ENCODE data around the gene SIGLECL1.

Gene SIGLECL1

DNA sequence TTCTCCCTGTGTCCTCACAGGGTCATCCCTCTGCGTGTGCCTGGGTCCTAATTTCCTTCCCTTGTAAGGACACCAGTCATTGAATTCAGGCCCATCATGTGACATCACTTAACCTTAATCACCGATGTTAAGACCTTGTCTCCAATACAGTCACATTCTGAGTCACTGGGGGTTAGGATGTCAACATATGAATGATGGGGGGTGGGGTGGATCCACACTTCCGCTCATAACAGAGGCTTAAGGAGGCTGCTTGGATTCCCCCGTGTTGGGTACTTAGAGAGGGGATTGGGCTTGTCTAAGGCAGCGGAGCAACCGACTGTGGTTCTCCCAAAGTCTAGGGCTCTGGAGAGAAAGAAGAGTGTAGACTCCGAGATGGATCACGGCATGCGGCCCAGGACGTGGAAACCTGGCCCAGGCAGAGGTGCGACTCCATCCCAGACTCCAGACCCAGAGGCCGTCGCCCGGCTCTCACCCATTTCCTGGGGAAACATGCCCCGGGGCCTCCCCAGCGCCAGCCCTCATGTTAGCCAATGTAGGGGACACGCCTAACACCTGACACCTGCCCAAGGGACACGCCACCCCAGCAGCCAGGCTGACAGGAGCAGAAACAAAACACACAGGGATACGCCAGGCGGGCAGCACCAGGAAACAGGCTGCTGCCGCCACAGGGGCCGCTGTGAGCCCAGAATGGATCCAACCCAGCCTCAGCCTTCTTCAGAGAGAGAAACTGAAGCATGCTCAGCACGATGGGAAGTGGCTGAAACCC is 43.5 kb downstream of the SIGLECL1 start:
- no peak for DNase-seq (ENCODE audit: extremely low read depth, insufficient read length)
- Histone ChIP-seq H3K36me3 (ENCODE audit: control insufficient read depth, insufficient read depth, low read length) (no peaks in the 10 kb centered on the region), H3K4me3 (replicated peaks; ENCODE audit: low read depth, low read length) (no peak overlapping the region), H3K27me3 (replicated peaks; ENCODE audit: control insufficient read depth, insufficient read depth, low read length) (peaks cover 2% of the 10 kb centered on the region)
- TF ChIP-seq, protein P1, sequence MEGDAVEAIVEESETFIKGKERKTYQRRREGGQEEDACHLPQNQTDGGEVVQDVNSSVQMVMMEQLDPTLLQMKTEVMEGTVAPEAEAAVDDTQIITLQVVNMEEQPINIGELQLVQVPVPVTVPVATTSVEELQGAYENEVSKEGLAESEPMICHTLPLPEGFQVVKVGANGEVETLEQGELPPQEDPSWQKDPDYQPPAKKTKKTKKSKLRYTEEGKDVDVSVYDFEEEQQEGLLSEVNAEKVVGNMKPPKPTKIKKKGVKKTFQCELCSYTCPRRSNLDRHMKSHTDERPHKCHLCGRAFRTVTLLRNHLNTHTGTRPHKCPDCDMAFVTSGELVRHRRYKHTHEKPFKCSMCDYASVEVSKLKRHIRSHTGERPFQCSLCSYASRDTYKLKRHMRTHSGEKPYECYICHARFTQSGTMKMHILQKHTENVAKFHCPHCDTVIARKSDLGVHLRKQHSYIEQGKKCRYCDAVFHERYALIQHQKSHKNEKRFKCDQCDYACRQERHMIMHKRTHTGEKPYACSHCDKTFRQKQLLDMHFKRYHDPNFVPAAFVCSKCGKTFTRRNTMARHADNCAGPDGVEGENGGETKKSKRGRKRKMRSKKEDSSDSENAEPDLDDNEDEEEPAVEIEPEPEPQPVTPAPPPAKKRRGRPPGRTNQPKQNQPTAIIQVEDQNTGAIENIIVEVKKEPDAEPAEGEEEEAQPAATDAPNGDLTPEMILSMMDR (IDR thresholded peaks at IDR 0.05; ENCODE audit: insufficient read depth, low read length, poor library complexity, severe bottlenecking), result peak; percentile 3

DNA sequence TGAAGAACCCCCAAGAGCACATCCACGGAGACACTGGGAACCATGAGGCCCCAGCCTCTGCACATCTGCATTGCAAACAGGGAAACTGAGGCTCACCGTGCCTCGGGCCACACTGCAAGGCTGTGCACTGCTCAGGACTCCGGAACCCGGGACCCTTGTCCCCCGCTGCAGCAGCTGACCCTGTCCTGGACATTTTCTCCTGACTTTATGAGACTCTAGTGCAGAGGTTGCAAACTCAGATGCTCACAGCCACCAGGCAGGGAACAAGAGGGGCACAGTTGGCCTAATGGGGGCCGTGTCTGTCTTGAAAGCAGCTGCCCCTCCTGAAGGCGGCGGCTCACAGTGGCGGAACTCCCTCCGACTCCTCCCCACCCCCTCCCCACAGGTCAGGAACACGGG is 44.1 kb downstream of the SIGLECL1 start:
- TF ChIP-seq, protein P1 (IDR thresholded peaks at IDR 0.05; ENCODE audit: insufficient read depth, low read length, poor library complexity, severe bottlenecking), result peak; percentile 0
- H3K36me3 ChIP-seq (ENCODE audit: control insufficient read depth, insufficient read depth, low read length), result no peaks in the 10 kb centered on the region
- DNase-seq (ENCODE audit: extremely low read depth, insufficient read length), result no peak
- peaks cover 2% of the 10 kb centered on the region for H3K27me3 ChIP-seq (replicated peaks; ENCODE audit: control insufficient read depth, insufficient read depth, low read length)
- no peak overlapping the region for H3K4me3 ChIP-seq (replicated peaks; ENCODE audit: low read depth, low read length)

DNA sequence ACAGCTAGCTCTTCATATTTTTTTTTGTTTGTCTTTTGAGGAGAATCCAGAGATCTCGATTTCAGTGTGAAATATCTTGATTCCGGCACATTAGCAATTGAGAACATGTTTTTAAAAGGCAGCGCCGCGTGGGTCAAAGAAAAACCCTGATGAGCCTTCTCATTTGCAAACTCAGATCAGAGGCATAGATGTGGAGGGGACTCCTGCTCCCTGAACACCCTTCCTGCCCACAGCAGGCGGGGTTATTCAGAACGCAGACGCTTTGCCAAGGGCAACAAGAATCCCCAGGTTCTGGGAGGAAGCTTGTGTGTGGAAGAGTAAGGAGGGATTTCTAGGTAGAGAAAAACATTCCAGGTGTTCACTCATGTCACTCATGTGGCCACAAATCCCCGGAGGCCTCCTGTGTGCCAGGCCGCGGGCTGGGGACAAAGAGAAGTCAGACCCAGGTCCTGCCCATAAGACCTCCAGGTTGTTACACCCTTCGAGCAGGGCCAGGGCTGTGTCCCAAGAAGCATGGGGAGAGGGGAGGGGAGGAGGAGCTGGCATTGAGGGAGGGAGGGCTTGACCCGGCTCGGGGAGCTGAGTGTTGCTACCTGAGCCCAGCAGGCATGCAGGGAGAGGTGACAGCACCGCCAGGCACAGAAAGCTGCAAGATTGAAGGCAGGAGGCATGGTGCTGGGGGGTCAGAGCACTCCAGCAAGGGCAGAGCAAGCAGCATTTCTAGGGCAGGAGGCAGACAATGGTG is 44.7 kb downstream of the SIGLECL1 start:
- peaks cover 2% of the 10 kb centered on the region for H3K27me3 ChIP-seq (replicated peaks; ENCODE audit: control insufficient read depth, insufficient read depth, low read length)
- no peak for DNase-seq (ENCODE audit: extremely low read depth, insufficient read length)
- TF ChIP-seq, protein P1 (IDR thresholded peaks at IDR 0.05; ENCODE audit: insufficient read depth, low read length, poor library complexity, severe bottlenecking), result no peak
- no peaks in the 10 kb centered on the region for H3K36me3 ChIP-seq (ENCODE audit: control insufficient read depth, insufficient read depth, low read length)
- no peak overlapping the region for H3K4me3 ChIP-seq (replicated peaks; ENCODE audit: low read depth, low read length)

DNA sequence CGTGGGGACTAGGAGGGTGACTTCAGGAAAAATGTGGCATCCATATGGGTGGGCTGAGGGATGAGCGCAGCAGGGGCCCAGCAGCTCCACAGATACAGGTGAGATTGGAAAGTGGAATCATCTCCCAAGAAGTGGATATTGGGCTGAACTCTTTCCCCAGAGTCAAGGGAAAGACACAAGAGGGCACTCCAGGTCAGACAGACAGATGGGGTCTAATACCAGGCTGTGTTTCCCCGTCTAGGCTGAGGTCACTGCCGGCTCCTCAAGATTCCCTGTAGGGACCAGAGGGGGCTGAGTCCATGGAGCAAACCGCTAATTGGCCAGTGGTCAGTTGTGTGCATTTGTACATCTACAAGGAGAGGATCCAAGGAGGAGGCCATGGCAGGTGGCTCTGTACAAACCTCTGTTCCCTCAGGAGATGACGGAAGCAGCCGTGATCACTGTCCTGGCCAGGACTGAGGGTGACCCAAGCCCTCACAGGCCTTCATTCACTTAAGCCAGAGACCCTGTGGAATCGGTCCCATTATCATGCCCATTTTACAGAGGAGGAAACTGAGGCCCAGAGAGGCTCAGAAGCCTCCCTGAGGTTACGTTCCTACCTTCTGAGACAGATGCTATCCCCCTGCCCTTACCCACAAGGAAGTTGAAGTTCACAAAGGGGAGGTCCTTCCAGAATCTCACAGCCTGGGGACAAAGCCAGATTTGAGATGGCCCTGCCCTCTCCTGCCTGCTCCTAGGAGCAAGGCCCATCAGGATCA is 45.6 kb downstream of the SIGLECL1 start:
- Histone ChIP-seq H3K4me3 (replicated peaks; ENCODE audit: low read depth, low read length) (no peak overlapping the region), H3K36me3 (ENCODE audit: control insufficient read depth, insufficient read depth, low read length) (no peaks in the 10 kb centered on the region), H3K27me3 (replicated peaks; ENCODE audit: control insufficient read depth, insufficient read depth, low read length) (no peaks in the 10 kb centered on the region; the same call in none of the 2 replicates)
- no peak for DNase-seq (ENCODE audit: extremely low read depth, insufficient read length)
- TF ChIP-seq, protein P1 (IDR thresholded peaks at IDR 0.05; ENCODE audit: insufficient read depth, low read length, poor library complexity, severe bottlenecking), result peak; percentile 19

DNA sequence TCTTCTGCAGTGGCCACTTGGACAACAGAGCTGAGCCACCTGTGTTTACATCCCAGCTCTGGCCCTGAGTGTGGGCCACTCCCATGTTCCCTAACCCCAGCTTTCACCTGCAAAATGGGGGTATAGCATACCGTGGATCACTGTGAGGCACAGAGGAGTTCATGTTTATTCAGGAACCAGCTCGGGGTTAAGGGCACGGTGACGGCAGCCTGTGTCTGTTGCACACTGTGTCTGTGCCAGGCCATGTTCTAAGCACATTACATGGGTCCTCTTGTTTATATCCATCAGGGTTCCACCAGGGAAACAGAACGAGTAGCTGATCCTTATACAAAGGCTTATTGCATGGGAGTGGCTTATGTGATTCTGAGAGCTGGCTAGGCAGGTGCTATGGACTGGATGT is 46.5 kb downstream of the SIGLECL1 start:
- Histone ChIP-seq H3K27me3 (replicated peaks; ENCODE audit: control insufficient read depth, insufficient read depth, low read length) (no peaks in the 10 kb centered on the region; the same call in none of the 2 replicates), H3K36me3 (ENCODE audit: control insufficient read depth, insufficient read depth, low read length) (no peaks in the 10 kb centered on the region), H3K4me3 (replicated peaks; ENCODE audit: low read depth, low read length) (no peak overlapping the region)
- TF ChIP-seq, protein P1 (IDR thresholded peaks at IDR 0.05; ENCODE audit: insufficient read depth, low read length, poor library complexity, severe bottlenecking), result no peak
- DNase-seq (ENCODE audit: extremely low read depth, insufficient read length), result no peak
